Measurements from ENCODE around the gene RAD54L2.
"Not testable (repeated sequence)": the region's sequence is repeated elsewhere in the genome, so short reads cannot be mapped to it uniquely, and the experiment has no call there.

Gene RAD54L2

GRCh38 chr3:51544011-51544775, 5.7 kb downstream of the RAD54L2 start:
- no peak for DNase-seq (ENCODE audit: low read depth)

GRCh38 chr3:51547274-51547673, 8.8 kb downstream of the RAD54L2 start:
- DNase-seq (ENCODE audit: low read depth), result no peak

GRCh38 chr3:51549311-51549710, 10.8 kb downstream of the RAD54L2 start:
- DNase-seq (ENCODE audit: low read depth), result no peak

GRCh38 chr3:51550080-51550819, 11.7 kb downstream of the RAD54L2 start:
- DNase-seq (ENCODE audit: low read depth), result no peak

GRCh38 chr3:51557993-51558392, 19.5 kb downstream of the RAD54L2 start:
- DNase-seq (ENCODE audit: low read depth), result no peak

- DNase-seq (ENCODE audit: low read depth), result no peak
Observed at GRCh38 chr3:51559411-51559888, 20.9 kb downstream of the RAD54L2 start.

GRCh38 chr3:51559961-51560360, 21.4 kb downstream of the RAD54L2 start:
- no peak for DNase-seq (ENCODE audit: low read depth)

GRCh38 chr3:51562403-51562802, 23.9 kb downstream of the RAD54L2 start:
- not testable (repeated sequence) for DNase-seq (ENCODE audit: low read depth)

- no peak for DNase-seq (ENCODE audit: low read depth)
Observed at GRCh38 chr3:51568036-51568435, 29.5 kb downstream of the RAD54L2 start.

- no peak for DNase-seq (ENCODE audit: low read depth)
Observed at GRCh38 chr3:51568996-51569395, 30.5 kb downstream of the RAD54L2 start.

- no peak for DNase-seq (ENCODE audit: low read depth)
Observed at GRCh38 chr3:51578238-51578637, 39.7 kb downstream of the RAD54L2 start.

- no peak for DNase-seq (ENCODE audit: low read depth)
Observed at GRCh38 chr3:51580418-51580817, 41.9 kb downstream of the RAD54L2 start.

GRCh38 chr3:51581524-51581923, 43.0 kb downstream of the RAD54L2 start:
- DNase-seq (ENCODE audit: low read depth), result no peak

- no peak for DNase-seq (ENCODE audit: low read depth)
Observed at GRCh38 chr3:51585197-51585596, 46.7 kb downstream of the RAD54L2 start.

GRCh38 chr3:51585871-51586270, 47.4 kb downstream of the RAD54L2 start:
- DNase-seq (ENCODE audit: low read depth), result no peak

Measured in stimulated activated CD8-positive, alpha-beta memory T cell treated with anti-CD3 and anti-CD28 coated beads, Interleukin-7, amount 100 ng/mL, for 24 hours (primary cell).